HepG2 (cell line): ENCODE results near the gene PTPRM. TPM values are rescaled to one million over a fixed set of nuclear protein-coding genes. Genes with fewer than 3 reads are reported as not detected.

Experiments
- ATAC-seq: fragments of 200-7000 bp; cut with Tn5 transposase; 3 replicates; pipeline ENCODE4 v1.9.1; 2020; ENCODE audit warnings: mild to moderate bottlenecking, moderate library complexity
- BruUV-seq: library from RNA; stranded (reverse); fragments of 400-500 nt; replicated peaks from 2 replicates; lab custom pipeline; 2021; lab: Mats Ljungman, UMichigan
- CTCF ChIA-PET: fragments of 300-600 bp; formaldehyde crosslinking; extraction: SDS; loops from one replicate; lab custom pipeline; 2021; ENCODE audit warnings: low total read pairs, inconsistent platforms, low intra/inter-chr PET ratio; lab: Yijun Ruan, JAX
- POLR2A ChIA-PET: fragments of 350-600 bp; sonication (Branson Sonifier 250); formaldehyde crosslinking; loops from one replicate; lab custom pipeline; 2020; ENCODE audit warnings: antibody characterized with exemption, inconsistent platforms; lab: Yijun Ruan, JAX
- DNase-seq: peaks from one replicate; pipeline ENCODE4 v3.0.0-alpha.2; 2015; ENCODE audit warnings: low spot score
- FAIRE-seq: peaks from 3 replicates; lab custom pipeline; 2011; peaks lifted over from hg19 to GRCh38; lab: Jason Lieb, UNC
- H2AFZ ChIP-seq: one replicate; pipeline ENCODE4 v1.6.1; 2011; ENCODE audit warnings: low read length, inconsistent platforms
- H3K27ac ChIP-seq: fragments of 300-600 bp; 3 replicates; pipeline ENCODE4 v1.8.0; 2011; ENCODE audit warnings: mixed run types, mild to moderate bottlenecking, mixed read lengths, low read length, inconsistent platforms; ENCODE audit not compliant: insufficient read depth; ENCODE audit errors: extremely low read length
- H3K27me3 ChIP-seq, 2 experiments: fragments of 200-600 bp in 1 of 2; 2 replicates in 1 of 2; 3 replicates in 1 of 2; pipeline versions ENCODE4 v1.6.0 to v1.8.0; 2011; ENCODE audit warnings: low read length in 2 of 2, mild to moderate bottlenecking in 2 of 2, moderate library complexity in 2 of 2, inconsistent platforms in 1 of 2; ENCODE audit not compliant: insufficient read depth in 2 of 2, control insufficient read depth in 1 of 2
- H3K36me3 ChIP-seq, 2 experiments: fragments of 200-600 bp in 1 of 2; replicated peaks in 1 of 2; 2 replicates in 1 of 2; 3 replicates in 1 of 2; pipeline versions ENCODE4 v1.5.1 to v1.8.0; 2011; ENCODE audit warnings: low read length in 2 of 2, inconsistent platforms in 1 of 2; ENCODE audit not compliant: insufficient read depth in 2 of 2, control insufficient read depth in 1 of 2
- H3K4me1 ChIP-seq: 2 replicates; pipeline ENCODE4 v1.5.1; 2012; ENCODE audit warnings: low read length, inconsistent platforms; ENCODE audit not compliant: insufficient read depth
- H3K4me2 ChIP-seq: 2 replicates; pipeline ENCODE4 v1.6.0; 2011; ENCODE audit warnings: low read depth, low read length, inconsistent platforms
- H3K4me3 ChIP-seq, 3 experiments: fragments of 200-600 bp in 1 of 3; sonication (generic), shearing (Covaris generic) in 1 of 3; replicated peaks in 1 of 3; 2 replicates each; pipeline ENCODE4 v1.5.1; 2011 to 2016; ENCODE audit warnings: low read length in 3 of 3, inconsistent platforms in 2 of 3, low read depth in 2 of 3, mild to moderate bottlenecking in 2 of 3, control low read depth in 1 of 3, mixed read lengths in 1 of 3; ENCODE audit not compliant: insufficient read depth in 1 of 3
- H3K79me2 ChIP-seq: one replicate; pipeline ENCODE4 v1.6.1; 2011; ENCODE audit warnings: low read length, inconsistent platforms; ENCODE audit not compliant: insufficient read depth
- H3K9ac ChIP-seq: 2 replicates; pipeline ENCODE4 v1.6.0; 2011; ENCODE audit warnings: mild to moderate bottlenecking, low read depth, low read length, inconsistent platforms; ENCODE audit not compliant: insufficient read depth
- H3K9me3 ChIP-seq: 2 replicates; pipeline ENCODE4 v1.5.1; 2012; ENCODE audit warnings: mild to moderate bottlenecking, low read length
- H4K20me1 ChIP-seq: 2 replicates; pipeline ENCODE4 v1.6.0; 2011; ENCODE audit warnings: inconsistent platforms, mild to moderate bottlenecking, low read length, moderate library complexity; ENCODE audit not compliant: insufficient read depth
- BCLAF1 ChIP-seq: fragments of 450-650 bp; IDR thresholded peaks from 2 replicates; pipeline ENCODE4 v1.6.1; 2017; ENCODE audit warnings: mild to moderate bottlenecking
- CCAR2 ChIP-seq: fragments of 200-400 bp; formaldehyde crosslinking; optimal IDR thresholded peaks from 2 replicates; pipeline ENCODE3; 2018; ENCODE audit warnings: low read depth, mild to moderate bottlenecking, low read length, moderate library complexity
- GFI1 ChIP-seq: sonication (generic); formaldehyde crosslinking; IDR thresholded peaks from 2 replicates; pipeline ENCODE4 v1.5.0; 2020; ENCODE audit warnings: missing genetic modification reagents, mild to moderate bottlenecking, borderline replicate concordance
- KMT2B ChIP-seq: IDR thresholded peaks from 2 replicates; pipeline ENCODE4 v1.6.1; 2016; ENCODE audit warnings: missing genetic modification reagents, missing compliant biosample characterization
- MAFF ChIP-seq: IDR thresholded peaks from 2 replicates; pipeline ENCODE4 v1.6.1; 2011; ENCODE audit warnings: low read depth, low read length, improper control_type of control experiment
- MLX ChIP-seq: IDR thresholded peaks from 2 replicates; pipeline ENCODE4 v1.6.1; 2016
- NCOA2 ChIP-seq: sonication (generic); formaldehyde crosslinking; IDR thresholded peaks from 2 replicates; pipeline ENCODE4 v1.8.0; 2022; ENCODE audit warnings: inconsistent platforms
- PITX1 ChIP-seq: sonication (generic); formaldehyde crosslinking; IDR thresholded peaks from 2 replicates; pipeline ENCODE4 v1.5.1; 2020; ENCODE audit warnings: mild to moderate bottlenecking, missing genetic modification reagents
- SIX4 ChIP-seq: sonication (generic); formaldehyde crosslinking; IDR thresholded peaks from 2 replicates; pipeline ENCODE4 v1.4.0; 2020; ENCODE audit warnings: missing genetic modification reagents
- ZMYM4 ChIP-seq: sonication (generic); formaldehyde crosslinking; IDR thresholded peaks from 2 replicates; pipeline ENCODE4 v1.8.1; 2023; ENCODE audit warnings: mild to moderate bottlenecking, missing genetic modification reagents
- ZNF276 ChIP-seq: sonication (generic); formaldehyde crosslinking; IDR thresholded peaks from 2 replicates; pipeline ENCODE4 v1.4.0; 2020; ENCODE audit warnings: mild to moderate bottlenecking, low read depth, missing genetic modification reagents
- ZNF292 ChIP-seq: sonication (generic); formaldehyde crosslinking; IDR thresholded peaks from 2 replicates; pipeline ENCODE4 v1.8.1; 2022; ENCODE audit warnings: mild to moderate bottlenecking, low read depth, missing genetic modification reagents, borderline replicate concordance
- ZNF451 ChIP-seq: sonication (generic); formaldehyde crosslinking; IDR thresholded peaks from 2 replicates; pipeline ENCODE4 v1.5.0; 2020; ENCODE audit warnings: mild to moderate bottlenecking, missing genetic modification reagents
- ZNF574 ChIP-seq: sonication (generic); formaldehyde crosslinking; IDR thresholded peaks from 2 replicates; pipeline ENCODE4 v1.4.0; 2020; ENCODE audit warnings: missing genetic modification reagents
- ZNF580 ChIP-seq: IDR thresholded peaks from 2 replicates; pipeline ENCODE4 v1.6.1; 2016; ENCODE audit warnings: low read depth, borderline replicate concordance
- ZNF678 ChIP-seq: sonication (generic); formaldehyde crosslinking; IDR thresholded peaks from 2 replicates; pipeline ENCODE4 v1.4.0; 2020; ENCODE audit warnings: mild to moderate bottlenecking, missing genetic modification reagents
- WGBS: methylation state at CpG from one replicate; pipeline ENCODE4 v1.1.6; 2017; ENCODE audit warnings: low lambda C conversion rate; 5-methylcytosine and 5-hydroxymethylcytosine counted together
- in situ Hi-C: cut with HindIII; loops from 2 replicates; pipeline ENCODE4 v1.10.0; 2017; ENCODE audit warnings: low pct_unique_long_range_greater_than_20kb; ENCODE audit not compliant: extremely low pct_ligation_motif_present
- intact Hi-C: fragments of 100-400 bp; cut with micrococcal nuclease; formaldehyde crosslinking; loops from one replicate; pipeline ENCODE4 v1.10.0; 2022; ENCODE audit not compliant: unreplicated experiment
- polyA plus RNA-seq, 8 experiments: library from polyadenylated mRNA; depleted of rRNA in 3 of 8; stranded (reverse) in 7 of 8; unstranded in 1 of 8; fragments of >200 nt; fragmentation: Illumina TruSeq in 4 of 8; extraction: Trizol in 4 of 8; gene quantifications; 2 replicates each; pipeline versions ENCODE4 v1.2.1 to v1.2.3, GENCODE V29; 2011 to 2016; ENCODE audit warnings: low read depth in 4 of 8, missing spikeins in 1 of 8, mixed read lengths in 1 of 8; ENCODE audit not compliant: insufficient read depth in 1 of 8
- total RNA-seq, 5 experiments: library from RNA; depleted of rRNA; stranded (reverse); fragments of >200 nt; fragmentation: Illumina TruSeq; extraction: Trizol; gene quantifications; 2 replicates each; pipeline ENCODE4 v1.2.3, GENCODE V29; 2016; ENCODE audit warnings: low read depth in 1 of 5

The PTPRM gene
- total and polyA plus RNA-seq, 2 of the 13 experiments (the other 11 are each of a cell fraction or from before 2014, with no cell fraction given): 12.6 to 108 TPM

- 25% methylated on average over 4 of the region's 4 CpGs for WGBS
- POLR2A ChIA-PET: no interaction called here
- H3K27me3 ChIP-seq: no peaks in the 10 kb centered on the region
- no peak overlapping the region for H3K4me3 ChIP-seq
- intact Hi-C loops (no loop called here), in situ Hi-C loops (no loop called here)
- no peaks in the 10 kb centered on the region for H3K36me3 ChIP-seq
- H3K4me2 ChIP-seq: peak overlapping the region; percentile 43
- H3K9ac ChIP-seq: no peak overlapping the region
- CTCF ChIA-PET: no interaction called here
- no peak overlapping the region for H3K27ac ChIP-seq
- no peak overlapping the region for H2AFZ ChIP-seq
- no peaks in the 10 kb centered on the region for H4K20me1 ChIP-seq
- H3K79me2 ChIP-seq: peaks cover 2% of the 10 kb centered on the region
- no peaks in the 10 kb centered on the region for H3K9me3 ChIP-seq
- FAIRE-seq (peak; percentile 67), DNase-seq (no peak), ATAC-seq (peak; percentile 89)
- no TSS peak for BruUV-seq
- H3K4me1 ChIP-seq: peaks cover 41% of the 10 kb centered on the region
- TF ChIP-seq ZNF292 (CRISPR knock-in tag) (peak; percentile 55; the same call in 1 of the 2 replicates), GFI1 (peak; percentile 56; the same call in 1 of the 2 replicates), KMT2B (no peak), BCLAF1 (no peak), ZNF574 (CRISPR knock-in tag) (0 out of 2 replicates have a peak, but pooled peaks have one; percentile 17), ZMYM4 (peak; percentile 44), ZNF451 (CRISPR knock-in tag) (no peak), MAFF (no peak), NCOA2 (CRISPR knock-in tag) (0 out of 2 replicates have a peak, but pooled peaks have one; percentile 18), CCAR2 (no peak), ZNF580 (CRISPR knock-in tag) (no peak), MLX (CRISPR knock-in tag) (no peak), ZNF678 (CRISPR knock-in tag) (no peak), SIX4 (CRISPR knock-in tag) (no peak), PITX1 (CRISPR knock-in tag) (peak; percentile 64; the same call in 1 of the 2 replicates), ZNF276 (no peak)
Observed at GRCh38 chr18:7603259-7604000, 36.3 kb downstream of the PTPRM start.
